Measurements from ENCODE around the gene IL2RA.
"Not testable (repeated sequence)": the region's sequence is repeated elsewhere in the genome, so short reads cannot be mapped to it uniquely, and the experiment has no call there.

Gene IL2RA

DNA sequence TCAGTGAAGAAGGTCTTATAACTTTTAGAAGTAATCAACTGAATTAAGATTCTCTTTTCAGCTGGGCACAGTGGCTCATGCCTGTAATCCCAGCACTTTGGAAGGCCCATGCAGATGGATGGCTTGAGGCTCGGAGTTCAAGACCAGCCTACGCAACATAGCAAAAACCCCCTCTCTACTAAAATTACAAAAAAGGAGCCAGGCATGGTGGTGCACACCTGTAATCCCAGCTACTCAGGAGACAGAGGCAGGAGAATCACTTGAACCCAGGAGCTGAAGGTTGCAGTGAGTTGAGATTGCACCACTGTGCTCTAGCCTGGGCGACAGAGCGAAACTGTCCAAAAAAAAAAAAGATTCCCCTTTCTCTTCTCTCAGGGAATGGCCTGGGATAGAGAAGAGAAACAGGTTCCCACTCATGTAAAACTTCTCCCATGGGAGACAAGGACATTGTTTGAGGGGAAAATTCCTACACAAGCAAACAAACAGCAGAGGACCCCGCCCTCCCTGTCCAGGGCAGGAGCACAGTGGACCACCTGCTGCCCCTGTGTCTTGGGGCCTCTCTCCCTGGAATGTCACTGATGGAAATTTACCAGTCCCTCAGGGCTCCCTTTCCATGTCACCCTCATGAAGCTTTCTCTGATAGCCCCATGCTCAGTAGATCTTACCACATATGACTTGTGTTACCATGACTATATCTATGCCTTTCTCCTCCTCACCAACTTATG is 5.6 kb downstream of the IL2RA start:
- no peak for DNase-seq (ENCODE audit: low spot score)

DNA sequence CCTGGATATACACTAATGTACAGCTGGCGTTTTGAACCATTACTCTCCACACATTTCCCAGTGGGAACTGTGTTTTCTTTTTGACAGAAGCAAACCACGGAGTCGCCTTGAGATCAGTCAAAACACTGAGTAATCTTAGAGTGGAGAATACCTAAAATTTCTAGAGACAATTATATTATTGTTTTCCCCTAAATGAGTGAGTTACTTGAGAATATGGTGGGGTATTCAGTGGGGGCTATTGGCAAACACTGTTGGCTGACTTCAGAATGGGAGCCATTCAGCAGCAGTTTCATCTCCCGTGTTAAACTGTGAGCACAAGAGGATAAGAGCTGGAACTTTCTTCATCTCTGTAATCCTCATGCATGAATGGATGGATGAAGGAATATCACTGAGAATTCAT is 6.2 kb downstream of the IL2RA start:
- no peak for DNase-seq (ENCODE audit: low spot score)

DNA sequence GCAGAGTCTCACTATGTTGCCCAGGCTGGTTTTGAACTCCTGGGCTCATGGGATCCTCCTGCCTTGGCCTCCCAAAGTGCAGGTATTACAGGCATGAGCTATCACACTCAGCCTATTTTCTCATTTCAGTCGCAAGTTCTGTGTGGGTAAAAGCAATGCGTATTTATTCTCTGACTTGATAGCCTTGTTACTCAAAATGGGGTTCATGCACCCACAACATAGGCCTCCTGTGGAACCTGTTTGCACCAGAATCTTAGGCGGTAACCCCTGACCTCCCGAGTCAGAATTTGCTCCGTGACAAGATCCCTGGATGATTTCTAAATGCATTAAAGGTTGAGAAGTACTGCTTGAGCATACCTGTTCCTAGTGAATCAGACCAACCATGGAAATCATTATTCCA is 7.3 kb downstream of the IL2RA start:
- no peak for DNase-seq (ENCODE audit: low spot score)

DNA sequence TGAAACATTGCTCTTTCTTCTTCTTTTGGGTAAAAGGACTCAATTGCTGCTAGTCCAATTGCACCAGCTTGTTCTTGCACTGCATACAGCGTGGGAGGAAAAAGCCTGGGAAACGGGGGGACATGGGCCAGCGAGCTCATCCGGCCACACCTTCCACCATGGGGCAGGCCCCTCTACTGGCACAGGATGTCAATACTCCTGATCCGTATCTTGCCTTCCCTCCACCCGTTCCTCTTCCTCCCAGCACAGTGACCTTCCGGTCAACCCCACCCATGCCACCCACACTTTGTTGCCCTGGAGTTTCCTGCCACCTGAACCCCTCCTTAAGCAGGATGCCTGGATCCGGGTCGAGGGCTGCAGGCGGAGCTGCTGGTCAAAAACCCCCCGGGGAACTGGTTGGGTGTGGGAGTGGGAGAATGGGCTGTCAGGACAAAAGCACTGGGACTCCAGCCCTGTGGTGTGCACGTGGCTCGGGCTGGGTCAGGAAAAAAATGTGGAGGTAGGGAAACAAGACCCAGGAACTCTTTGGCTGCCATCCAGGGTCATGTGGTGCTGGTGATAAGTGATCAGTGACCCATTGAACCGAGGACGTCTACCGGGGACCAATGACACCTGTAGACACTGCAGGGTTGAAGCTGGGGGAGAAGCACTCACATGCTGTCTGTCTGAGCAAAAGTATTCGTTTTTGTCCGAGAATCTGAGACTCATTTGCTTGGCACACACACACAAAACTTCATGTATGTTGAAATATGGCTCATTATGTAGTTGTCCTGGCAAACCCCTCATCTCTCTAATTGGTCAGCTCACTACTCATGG is 8.1 kb downstream of the IL2RA start:
- DNase-seq (ENCODE audit: low spot score): peak; percentile 43

DNA sequence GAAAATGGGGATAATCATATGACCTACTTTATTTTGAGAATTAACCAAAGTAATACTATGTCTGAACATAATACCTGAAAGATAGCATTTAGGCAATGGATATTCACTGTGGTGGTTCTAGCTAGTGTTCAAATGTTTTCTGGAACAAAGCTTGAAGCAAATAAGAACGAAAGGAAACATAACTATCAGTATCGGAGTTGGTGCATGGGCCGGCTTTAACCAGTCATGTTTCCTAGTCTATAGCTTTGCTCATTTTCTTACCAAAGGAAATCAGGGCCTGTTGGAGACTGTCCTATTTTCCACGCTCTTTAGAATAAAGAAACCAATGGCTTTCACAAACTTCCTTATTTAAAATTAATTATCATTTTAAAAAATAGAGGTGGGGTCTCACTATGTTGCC is 8.9 kb downstream of the IL2RA start:
- no peak for DNase-seq (ENCODE audit: low spot score)

DNA sequence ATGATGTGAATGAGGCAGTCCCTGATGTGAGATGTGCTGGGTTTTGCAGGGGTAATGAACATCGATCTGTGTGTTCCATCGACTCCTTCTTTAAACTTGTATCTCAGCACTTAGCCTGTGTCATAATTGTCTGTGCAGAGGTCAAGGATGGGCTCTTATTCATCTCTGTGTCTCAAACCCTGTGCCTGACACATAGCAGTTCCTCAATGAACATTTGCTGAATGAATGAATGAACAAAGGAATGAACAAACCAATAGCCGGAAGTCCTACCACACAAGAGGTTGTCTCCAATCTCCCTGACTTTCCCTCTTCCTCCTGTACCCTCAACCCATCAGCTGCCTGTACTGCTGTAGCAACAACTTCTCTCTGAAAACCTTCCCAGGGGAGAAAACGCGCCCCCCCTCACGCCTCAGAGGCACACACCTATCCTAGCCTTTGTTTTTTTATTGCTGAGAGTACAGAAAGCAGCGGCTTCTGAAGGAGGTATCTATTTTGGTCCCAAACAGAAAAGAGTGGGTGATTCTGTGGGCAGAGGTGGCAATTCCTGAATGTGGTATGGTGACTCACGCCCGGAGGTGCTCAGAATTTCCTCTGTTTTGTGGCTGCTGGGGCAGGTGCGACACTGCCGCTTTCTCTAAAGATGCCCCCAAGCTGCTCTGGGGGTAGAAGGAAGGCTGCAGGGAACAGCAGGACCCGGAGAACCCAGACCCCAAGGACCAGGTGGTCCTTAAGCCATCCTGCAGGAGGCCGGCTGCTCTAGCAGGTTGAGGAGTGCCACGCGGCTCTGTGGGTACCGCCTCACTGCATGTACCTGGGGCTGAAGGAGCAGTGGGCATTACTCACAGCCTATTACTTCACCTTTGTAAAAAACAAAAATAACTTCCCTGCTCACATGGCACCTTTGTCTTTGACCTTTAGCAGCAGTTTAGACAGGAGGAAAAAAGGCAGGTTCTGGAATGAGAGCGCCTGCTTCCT is 9.6 kb downstream of the IL2RA start:
- DNase-seq (ENCODE audit: low spot score): peak; percentile 60

DNA sequence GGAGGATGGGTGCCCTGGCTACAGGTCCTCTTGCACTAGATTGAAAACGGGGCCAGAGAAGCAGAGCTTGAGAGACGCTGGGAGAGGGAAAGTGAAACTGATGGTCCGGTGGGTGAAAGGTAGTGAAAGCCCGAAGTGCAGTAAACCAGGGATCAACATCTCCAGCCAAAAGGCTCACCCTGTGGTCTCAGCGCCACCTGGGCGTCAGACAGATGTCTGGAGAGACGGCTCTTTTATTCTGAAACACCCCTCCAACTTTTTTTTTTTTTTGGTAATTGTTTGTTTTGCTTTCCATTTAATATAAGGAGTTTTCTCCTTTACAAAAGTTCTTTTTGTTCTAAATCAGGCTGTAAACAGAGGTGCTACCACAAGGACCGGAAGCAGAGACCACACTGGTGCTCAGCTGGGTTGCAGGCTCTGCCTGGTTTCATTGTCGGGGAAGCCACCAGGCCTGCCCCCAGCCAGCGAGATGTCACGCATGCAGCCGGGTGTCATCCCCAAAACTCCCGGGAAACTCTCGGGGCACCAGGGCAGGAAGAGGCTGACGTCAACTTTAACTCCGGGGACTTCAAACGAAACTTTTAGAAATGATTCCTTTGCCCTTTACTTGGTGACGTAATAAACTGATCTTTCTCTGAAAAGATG is 11.2 kb downstream of the IL2RA start:
- DNase-seq (ENCODE audit: low spot score): peak; percentile 56

DNA sequence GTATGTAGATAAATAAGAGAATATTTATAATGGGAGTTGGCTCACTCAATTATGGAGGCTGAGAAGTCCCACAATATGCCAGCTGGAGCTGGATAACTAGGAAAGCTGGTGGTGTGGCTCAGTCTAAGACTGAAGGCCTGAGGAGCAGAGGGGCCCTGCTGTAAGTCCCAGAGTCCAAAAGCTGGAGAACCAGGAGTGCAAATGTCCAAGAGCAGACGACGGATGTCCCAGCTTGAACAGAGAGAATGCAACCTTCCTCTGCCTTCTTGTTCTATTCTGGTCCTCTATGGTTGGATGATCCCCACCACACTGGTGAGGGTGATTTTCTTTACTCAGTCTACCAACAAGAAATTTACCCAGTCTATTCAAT is 13.2 kb downstream of the IL2RA start:
- no peak for DNase-seq (ENCODE audit: low spot score)

DNA sequence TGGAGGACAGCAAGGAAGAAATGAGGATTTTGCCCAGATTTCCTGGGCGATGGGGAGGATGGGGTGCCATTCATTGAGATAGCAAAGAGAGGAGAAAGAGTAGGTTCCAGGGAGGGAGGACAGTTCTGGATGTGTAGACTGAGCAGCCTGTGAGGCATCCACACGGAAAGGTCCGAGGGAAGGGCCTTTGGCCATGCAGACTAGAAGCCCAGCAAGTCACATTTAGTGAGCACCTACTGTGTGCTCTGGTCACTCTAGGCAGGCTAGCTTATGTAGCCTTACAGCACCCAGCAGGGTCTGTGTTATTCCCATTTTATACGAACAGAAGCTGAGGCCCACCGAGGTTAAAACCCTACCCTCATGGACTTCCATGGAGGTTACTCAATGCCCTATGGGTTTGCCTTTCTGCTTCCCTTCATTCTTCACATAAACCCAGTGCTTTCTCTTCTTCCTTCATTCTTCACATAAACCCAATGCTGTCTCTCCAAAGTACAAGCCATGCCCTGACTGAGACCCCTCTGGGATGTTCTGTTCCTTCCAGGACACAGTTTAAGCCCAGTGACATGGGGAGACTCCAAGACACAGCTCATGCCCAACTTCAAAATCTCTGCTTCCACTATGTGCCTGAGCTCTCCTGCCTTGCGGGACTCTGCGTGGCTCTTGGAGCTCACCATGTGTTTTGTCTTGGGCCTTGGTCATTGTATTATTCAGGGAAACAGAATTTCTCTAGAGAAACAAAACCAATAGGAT is 13.7 kb downstream of the IL2RA start:
- DNase-seq (ENCODE audit: low spot score): no peak

DNA sequence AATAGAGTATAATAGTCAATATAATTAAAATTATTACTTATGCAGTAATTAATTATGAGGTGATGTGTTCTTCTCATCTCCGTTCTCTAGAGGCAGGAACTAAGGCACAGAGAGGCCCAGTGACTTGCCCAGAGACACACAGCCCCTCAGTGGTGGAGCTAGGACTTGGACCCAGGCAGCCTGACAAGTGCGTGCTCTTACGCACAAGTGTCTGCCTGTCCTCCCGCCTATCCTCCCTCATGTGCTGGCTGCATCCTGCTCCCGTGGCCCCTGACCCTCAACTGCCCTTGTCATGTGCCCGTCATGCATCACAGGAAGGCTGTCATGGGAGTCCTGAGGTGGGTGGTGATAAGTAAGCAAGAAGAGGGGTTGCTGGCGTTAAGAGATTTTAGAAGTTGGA is 14.3 kb downstream of the IL2RA start:
- DNase-seq (ENCODE audit: low spot score): no peak

DNA sequence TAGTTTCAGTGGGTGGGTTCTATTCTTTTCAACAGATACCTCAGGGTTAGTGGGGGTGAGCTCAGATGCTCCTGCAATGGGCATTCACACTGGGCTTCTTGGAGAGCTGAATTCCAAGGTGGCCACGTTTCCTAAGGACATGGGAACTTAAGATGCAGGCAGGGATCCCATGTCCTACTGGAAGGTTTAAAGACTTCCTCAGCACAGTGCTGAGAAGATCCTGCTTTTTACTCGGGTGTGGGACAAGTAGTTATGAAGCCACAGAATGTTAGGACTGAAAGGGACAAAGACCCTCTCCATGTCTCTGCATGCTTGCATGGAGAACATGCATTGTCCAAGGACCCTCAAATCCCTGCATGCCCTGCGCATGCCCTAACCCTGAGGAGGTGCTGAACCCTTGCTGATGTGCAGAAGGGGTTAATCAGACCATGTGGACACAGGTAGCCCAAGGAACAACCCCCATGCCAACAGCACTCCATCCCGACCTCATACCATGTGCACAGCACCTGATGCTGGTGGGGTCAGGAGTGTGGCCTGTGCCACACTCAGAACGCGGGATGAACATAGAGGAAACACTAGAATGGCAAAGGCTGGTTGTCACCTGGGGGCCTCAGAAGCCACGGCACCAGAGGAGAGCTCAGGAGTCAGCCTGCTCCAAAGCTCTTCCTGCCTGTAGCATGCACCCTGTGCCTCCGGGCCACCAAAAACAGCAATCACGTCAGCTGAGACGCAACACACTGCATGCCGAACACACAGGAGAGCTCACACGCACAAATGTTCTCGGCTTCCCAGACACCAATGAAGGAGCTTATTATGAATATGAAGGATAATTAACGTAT is 15.2 kb downstream of the IL2RA start:
- DNase-seq (ENCODE audit: low spot score): no peak

DNA sequence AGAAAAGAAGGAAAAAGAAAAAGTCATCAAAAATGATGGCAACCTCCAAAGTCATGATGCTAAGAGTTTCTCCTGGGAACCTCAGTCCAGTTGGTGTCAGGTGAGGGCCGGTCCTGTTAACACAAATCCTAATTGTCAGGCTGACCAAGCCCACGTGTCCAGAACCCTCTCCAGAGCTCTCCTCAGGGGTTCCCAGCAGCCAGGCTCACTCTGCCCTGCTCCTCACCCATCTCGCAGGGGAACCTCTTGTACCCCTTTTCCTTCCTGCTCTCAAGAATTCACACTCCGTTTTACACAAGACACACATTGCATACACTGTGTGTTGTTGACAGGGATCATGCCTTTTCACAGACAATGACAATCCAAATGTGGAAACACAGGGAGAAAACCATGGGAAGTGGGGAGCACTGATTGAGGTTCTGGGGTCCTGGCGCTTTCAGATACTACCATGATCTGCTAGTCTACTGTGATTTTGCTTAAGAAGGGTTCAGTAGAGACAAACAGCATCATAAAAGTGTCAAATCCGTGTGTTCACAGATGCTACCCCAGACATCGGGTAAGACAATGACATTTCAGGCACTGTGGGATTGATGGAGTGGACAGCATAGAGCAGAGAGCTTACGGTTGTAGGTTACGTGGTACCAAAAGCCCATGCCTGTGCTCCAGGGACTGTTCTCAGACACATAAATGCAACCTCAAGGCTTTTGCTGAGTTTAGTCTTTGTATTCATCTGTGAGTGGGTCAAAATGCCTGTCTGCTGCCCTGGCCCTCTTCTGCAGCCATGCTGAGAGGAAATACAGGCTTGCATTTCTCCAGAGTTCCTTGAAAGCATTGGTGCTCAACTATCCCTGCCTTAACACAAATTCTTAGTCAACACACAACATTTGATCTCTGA is 16.0 kb downstream of the IL2RA start:
- no peak for DNase-seq (ENCODE audit: low spot score)

DNA sequence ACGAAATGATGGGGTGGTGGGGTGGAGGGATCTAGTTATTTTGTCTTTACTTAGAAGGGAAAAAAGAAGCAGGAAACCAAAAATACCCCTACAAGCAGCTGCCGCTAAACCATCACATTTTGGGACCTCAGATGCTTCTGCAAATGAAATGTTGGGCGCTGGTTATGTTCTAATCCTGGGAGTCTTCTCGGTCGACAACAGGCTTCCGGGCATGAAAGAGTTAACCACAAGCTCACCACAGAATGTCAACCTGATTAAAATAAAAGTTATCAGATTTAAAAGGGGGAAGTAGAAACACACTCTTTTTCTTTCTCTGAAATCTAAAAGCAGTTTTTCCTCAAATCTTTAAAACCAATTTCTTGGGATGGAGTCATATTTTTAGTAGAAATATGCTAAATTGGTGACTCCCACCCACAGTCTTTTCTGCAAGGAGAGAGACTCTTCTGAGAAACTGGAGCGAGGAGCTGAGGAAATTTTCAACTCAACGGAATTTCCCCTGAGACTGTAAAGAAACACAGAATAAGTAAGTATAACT is 16.8 kb downstream of the IL2RA start:
- no peak for DNase-seq (ENCODE audit: low spot score)

DNA sequence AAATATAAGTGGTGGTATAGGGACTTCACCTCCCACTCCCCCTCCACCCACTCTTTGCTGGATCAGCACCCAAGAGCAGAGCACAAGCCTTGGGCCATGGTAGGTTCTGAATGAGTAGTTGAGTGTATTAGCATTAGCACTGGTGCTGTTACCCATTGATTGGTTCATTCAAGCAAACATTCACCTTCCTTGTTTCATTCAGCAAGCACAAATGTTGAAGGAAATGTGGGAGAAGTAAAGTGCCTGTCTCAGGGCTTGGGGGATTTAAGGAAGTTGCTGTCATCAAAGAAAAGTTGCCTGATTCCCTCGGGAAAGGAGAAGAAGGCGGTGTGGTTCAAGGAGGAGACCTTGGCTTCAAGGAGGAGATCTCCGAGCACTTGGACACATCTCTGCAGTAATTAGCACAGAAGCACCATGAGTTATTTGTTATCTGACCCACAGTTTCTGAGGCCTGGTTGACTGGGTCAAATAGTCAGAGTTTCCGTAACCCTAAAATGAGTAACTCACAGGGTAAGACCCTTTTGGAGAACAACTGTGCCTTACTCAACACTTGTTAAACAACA is 17.3 kb downstream of the IL2RA start:
- no peak for DNase-seq (ENCODE audit: low spot score)

DNA sequence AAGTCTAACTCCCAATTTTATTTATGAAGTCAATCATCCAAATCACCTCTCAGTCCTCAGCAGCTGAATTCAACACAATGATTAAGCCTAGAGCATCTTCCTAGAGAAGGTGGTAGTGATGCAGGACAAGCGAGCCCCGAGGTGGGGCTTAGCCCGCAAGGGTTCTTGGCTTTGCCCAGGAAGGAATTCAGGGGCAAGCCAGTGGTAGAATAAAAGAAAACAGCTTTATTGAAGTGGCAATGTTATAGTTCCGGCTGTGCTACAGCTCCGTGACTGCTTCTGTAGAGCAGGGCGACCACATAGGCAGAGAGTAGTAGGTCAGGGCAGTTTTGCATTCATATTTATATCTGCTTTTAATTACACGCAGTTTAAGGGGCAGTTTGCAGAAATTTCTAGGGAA is 18.1 kb downstream of the IL2RA start:
- DNase-seq (ENCODE audit: low spot score): no peak

DNA sequence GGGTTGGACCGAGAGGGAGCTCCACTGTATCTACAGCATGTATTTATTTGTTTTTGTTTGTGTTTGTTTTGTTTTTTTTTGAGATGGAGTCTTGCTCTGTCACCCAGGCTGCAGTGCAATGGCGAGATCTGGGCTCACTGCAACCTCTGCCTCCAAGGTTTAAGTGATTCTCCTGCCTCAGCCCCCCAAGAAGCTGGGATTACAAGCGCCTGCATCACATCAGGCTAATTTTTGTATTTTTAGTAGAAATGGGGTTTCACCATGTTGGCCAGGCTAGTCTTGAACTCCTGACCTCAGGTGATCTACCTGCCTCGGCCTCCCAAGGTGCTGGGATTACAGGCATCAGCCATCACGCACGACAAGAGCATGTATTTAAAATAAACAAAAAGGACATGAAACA is 18.8 kb downstream of the IL2RA start:
- not testable (repeated sequence) for DNase-seq (ENCODE audit: low spot score)

DNA sequence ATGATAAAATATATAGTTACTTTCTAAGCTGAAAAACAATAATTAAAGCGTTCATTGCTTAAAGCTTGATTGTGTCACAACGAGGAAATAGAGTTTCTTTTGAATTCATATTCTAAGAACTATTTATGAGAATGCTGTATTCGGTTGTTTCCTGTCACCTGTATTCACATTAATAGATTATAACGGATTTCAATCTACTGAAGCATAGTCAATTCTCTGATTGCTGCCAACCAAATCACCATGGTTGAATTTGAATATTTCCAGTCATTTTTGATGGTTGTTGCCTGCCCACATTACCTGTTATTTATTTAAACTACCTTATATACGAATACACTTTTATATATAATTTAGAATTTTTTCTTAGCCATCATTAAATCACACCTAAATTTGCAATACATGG is 22.0 kb downstream of the IL2RA start:
- DNase-seq (ENCODE audit: low spot score): no peak

DNA sequence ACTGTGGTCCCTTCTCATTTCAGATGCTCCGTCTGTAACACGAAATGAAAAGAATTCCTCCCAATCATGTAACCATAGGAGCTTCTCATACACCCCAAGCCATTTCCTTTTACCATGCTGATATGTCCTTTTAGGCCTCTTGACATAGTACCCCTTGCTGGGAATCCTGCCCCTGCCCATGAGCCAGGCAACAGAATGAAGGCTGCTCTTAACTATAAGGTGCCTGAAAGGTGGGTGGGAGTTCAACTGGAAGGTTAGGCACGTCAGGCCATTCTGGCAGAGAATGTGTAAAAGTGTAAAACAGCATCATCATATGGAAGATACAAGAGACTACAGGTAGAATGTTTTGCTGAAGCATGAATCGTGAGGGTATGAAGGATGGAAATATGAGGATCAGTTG is 22.5 kb downstream of the IL2RA start:
- DNase-seq (ENCODE audit: low spot score): no peak

Data from kidney tubule cell (primary cell).